SK-N-SH treated with all-trans-retinoic acid at 6 μM for 48 hours (cell line): ENCODE results near the gene GNPAT.

Source experiments
- ATAC-seq: fragments of 200-7000 bp; cut with Tn5 transposase; 3 replicates; pipeline ENCODE4 v1.9.1; 2020; ENCODE audit warnings: mild to moderate bottlenecking, moderate library complexity
- ARNTL ChIP-seq: fragments of 450-650 bp; formaldehyde crosslinking; IDR thresholded peaks from 2 replicates; pipeline ENCODE4 v1.5.0; 2020; ENCODE audit warnings: low read depth, mild to moderate bottlenecking, moderate library complexity, borderline replicate concordance
- BACH2 ChIP-seq: fragments of 250-450 bp; sonication (Bioruptor Pico); IDR thresholded peaks from 2 replicates; pipeline ENCODE4 v1.9.0; 2021; ENCODE audit warnings: mild to moderate bottlenecking, borderline replicate concordance
- CREB5 ChIP-seq: fragments of 250-450 bp; sonication (Bioruptor Pico); IDR thresholded peaks from 2 replicates; pipeline ENCODE4 v1.5.1; 2020; ENCODE audit warnings: low read depth, mild to moderate bottlenecking, moderate library complexity
- CSDC2 ChIP-seq: fragments of 250-450 bp; sonication (Bioruptor Pico); IDR thresholded peaks from 2 replicates; pipeline ENCODE4 v1.5.0; 2020; ENCODE audit warnings: mild to moderate bottlenecking, moderate library complexity
- CSRNP3 ChIP-seq: fragments of 250-450 bp; sonication (Bioruptor Pico); IDR thresholded peaks from 2 replicates; pipeline ENCODE4 v1.5.1; 2021; ENCODE audit warnings: mild to moderate bottlenecking, moderate library complexity
- ESRRG ChIP-seq: fragments of 250-450 bp; sonication (Bioruptor Pico); IDR thresholded peaks from 2 replicates; pipeline ENCODE4 v1.6.1; 2021; ENCODE audit warnings: mild to moderate bottlenecking
- GLIS3 ChIP-seq: fragments of 250-450 bp; sonication (Bioruptor Pico); IDR thresholded peaks from 2 replicates; pipeline ENCODE4 v1.5.0; 2020; ENCODE audit warnings: mild to moderate bottlenecking, moderate library complexity
- ISL1 ChIP-seq: fragments of 250-450 bp; sonication (Bioruptor Pico); IDR thresholded peaks from 2 replicates; pipeline ENCODE4 v2.1.2; 2022; ENCODE audit warnings: mild to moderate bottlenecking, moderate library complexity
- OSR1 ChIP-seq: fragments of 250-450 bp; sonication (Bioruptor Pico); IDR thresholded peaks from 2 replicates; pipeline ENCODE4 v1.8.0; 2022; ENCODE audit warnings: moderate library complexity, mild to moderate bottlenecking, inconsistent platforms
- PATZ1 ChIP-seq: fragments of 250-450 bp; sonication (Bioruptor Pico); IDR thresholded peaks from 2 replicates; pipeline ENCODE4 v1.8.0; 2020; ENCODE audit warnings: mild to moderate bottlenecking, moderate library complexity, borderline replicate concordance
- PPARA ChIP-seq: fragments of 250-450 bp; sonication (Bioruptor Pico); IDR thresholded peaks from 2 replicates; pipeline ENCODE4 v1.5.0; 2020; ENCODE audit warnings: mild to moderate bottlenecking, borderline replicate concordance
- RARB ChIP-seq: fragments of 250-450 bp; sonication (Bioruptor Pico); IDR thresholded peaks from 2 replicates; pipeline ENCODE4 v1.8.0; 2021; ENCODE audit warnings: mild to moderate bottlenecking, moderate library complexity
- SNAI2 ChIP-seq: fragments of 250-450 bp; sonication (Bioruptor Pico); IDR thresholded peaks from 2 replicates; pipeline ENCODE4 v1.5.0; 2020; ENCODE audit warnings: mild to moderate bottlenecking, moderate library complexity
- TCF4 ChIP-seq: fragments of 250-450 bp; sonication (Bioruptor Pico); IDR thresholded peaks from 2 replicates; pipeline ENCODE4 v1.8.0; 2021; ENCODE audit warnings: mild to moderate bottlenecking, moderate library complexity, borderline replicate concordance
- ZC3H10 ChIP-seq: fragments of 250-450 bp; sonication (Bioruptor Pico); IDR thresholded peaks from 2 replicates; pipeline ENCODE4 v1.5.1; 2021; ENCODE audit warnings: mild to moderate bottlenecking, moderate library complexity
- ZFP3 ChIP-seq: fragments of 250-450 bp; sonication (Bioruptor Pico); IDR thresholded peaks from 2 replicates; pipeline ENCODE4 v1.5.0; 2020; ENCODE audit warnings: mild to moderate bottlenecking, moderate library complexity
- ZFP30 ChIP-seq: fragments of 450-650 bp; formaldehyde crosslinking; IDR thresholded peaks from 2 replicates; pipeline ENCODE4 v1.5.0; 2022; ENCODE audit warnings: mild to moderate bottlenecking, moderate library complexity
- ZNF565 ChIP-seq: fragments of 450-650 bp; formaldehyde crosslinking; conservative IDR thresholded peaks from 2 replicates; pipeline ENCODE4 v1.5.0; 2020; ENCODE audit warnings: low read depth, mild to moderate bottlenecking, moderate library complexity
- ZNF70 ChIP-seq: fragments of 450-650 bp; formaldehyde crosslinking; IDR thresholded peaks from 2 replicates; pipeline ENCODE4 v1.5.0; 2020; ENCODE audit warnings: mild to moderate bottlenecking, moderate library complexity
- ZNF8 ChIP-seq: fragments of 450-650 bp; formaldehyde crosslinking; IDR thresholded peaks from 2 replicates; pipeline ENCODE4 v1.5.0; 2020; ENCODE audit warnings: mild to moderate bottlenecking, moderate library complexity

Gene GNPAT

GRCh38 chr1:231319080-231319479 is 78.1 kb downstream of the GNPAT start:
- TF ChIP-seq ESRRG (CRISPR knock-in tag) (no peak), PATZ1 (CRISPR knock-in tag) (no peak), TCF4 (no peak), GLIS3 (no peak), RARB (no peak), OSR1 (CRISPR knock-in tag) (no peak), PPARA (no peak), ZFP30 (CRISPR knock-in tag) (no peak), CSDC2 (CRISPR knock-in tag) (no peak), CREB5 (no peak), SNAI2 (no peak)

GRCh38 chr1:231322880-231323530 is 82.0 kb downstream of the GNPAT start:
- TF ChIP-seq SNAI2 (no peak), RARB (no peak), CSDC2 (CRISPR knock-in tag) (no peak), ZNF70 (CRISPR knock-in tag) (no peak), PPARA (no peak), CSRNP3 (CRISPR knock-in tag) (no peak), ZNF565 (CRISPR knock-in tag) (no peak), ZFP30 (CRISPR knock-in tag) (no peak), ZC3H10 (no peak), ISL1 (CRISPR knock-in tag) (no peak), TCF4 (no peak), ARNTL (CRISPR knock-in tag) (no peak), CREB5 (no peak), ESRRG (CRISPR knock-in tag) (no peak), ZNF8 (CRISPR knock-in tag) (no peak), BACH2 (CRISPR knock-in tag) (no peak)
- ATAC-seq: no peak

More at GRCh38 chr1:231319080-231319479, 78.1 kb downstream of the GNPAT start:
- no peak for ATAC-seq

GRCh38 chr1:231324660-231325059 is 83.6 kb downstream of the GNPAT start:
- ATAC-seq: no peak

GRCh38 chr1:231326248-231326647 is 85.2 kb downstream of the GNPAT start:
- ATAC-seq: no peak
- no peak for TF ChIP-seq TCF4
- TF ChIP-seq SNAI2: no peak
- no peak for TF ChIP-seq ZFP30 (CRISPR knock-in tag)
- TF ChIP-seq GLIS3: no peak
- no peak for TF ChIP-seq ZFP3 (CRISPR knock-in tag)
- TF ChIP-seq ZC3H10: no peak
- no peak for TF ChIP-seq PATZ1 (CRISPR knock-in tag)

More at GRCh38 chr1:231324660-231325059, 83.6 kb downstream of the GNPAT start:
- TF ChIP-seq ZNF70 (CRISPR knock-in tag) (no peak), ISL1 (CRISPR knock-in tag) (no peak)
